C4-2B (cell line): ENCODE data around the gene STAB1.

ENCODE experiments used
- ZFX ChIP-seq: fragments of 450-650 bp; IDR thresholded peaks from 2 replicates; pipeline ENCODE4 v1.6.1; 2017
- TF ChIP-seq, protein P1 (sequence below): fragments of 450-650 bp; conservative IDR thresholded peaks from 2 replicates; pipeline ENCODE4 v1.5.1; 2017; ENCODE audit warnings: mild to moderate bottlenecking

DNA sequence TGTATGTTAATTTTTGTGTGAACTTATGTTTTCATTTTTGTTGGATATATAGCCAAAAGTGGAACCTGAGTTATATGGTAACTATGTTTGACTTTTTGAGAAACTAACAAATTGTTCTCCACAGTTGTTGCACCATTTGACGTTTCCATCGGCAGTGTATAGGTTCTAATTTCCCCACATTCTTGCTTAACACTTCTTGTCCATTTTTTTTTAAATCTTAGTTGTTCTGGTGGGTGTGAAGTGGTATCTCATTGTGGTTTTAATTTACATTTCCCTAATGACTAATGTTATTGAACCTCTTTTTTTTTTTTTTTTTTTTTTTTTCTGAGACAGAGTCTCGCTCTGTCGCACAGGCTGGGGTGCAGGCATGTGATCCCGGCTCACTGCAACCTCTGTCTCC, 31.7 kb upstream of the STAB1 start:
- TF ChIP-seq, protein P1, sequence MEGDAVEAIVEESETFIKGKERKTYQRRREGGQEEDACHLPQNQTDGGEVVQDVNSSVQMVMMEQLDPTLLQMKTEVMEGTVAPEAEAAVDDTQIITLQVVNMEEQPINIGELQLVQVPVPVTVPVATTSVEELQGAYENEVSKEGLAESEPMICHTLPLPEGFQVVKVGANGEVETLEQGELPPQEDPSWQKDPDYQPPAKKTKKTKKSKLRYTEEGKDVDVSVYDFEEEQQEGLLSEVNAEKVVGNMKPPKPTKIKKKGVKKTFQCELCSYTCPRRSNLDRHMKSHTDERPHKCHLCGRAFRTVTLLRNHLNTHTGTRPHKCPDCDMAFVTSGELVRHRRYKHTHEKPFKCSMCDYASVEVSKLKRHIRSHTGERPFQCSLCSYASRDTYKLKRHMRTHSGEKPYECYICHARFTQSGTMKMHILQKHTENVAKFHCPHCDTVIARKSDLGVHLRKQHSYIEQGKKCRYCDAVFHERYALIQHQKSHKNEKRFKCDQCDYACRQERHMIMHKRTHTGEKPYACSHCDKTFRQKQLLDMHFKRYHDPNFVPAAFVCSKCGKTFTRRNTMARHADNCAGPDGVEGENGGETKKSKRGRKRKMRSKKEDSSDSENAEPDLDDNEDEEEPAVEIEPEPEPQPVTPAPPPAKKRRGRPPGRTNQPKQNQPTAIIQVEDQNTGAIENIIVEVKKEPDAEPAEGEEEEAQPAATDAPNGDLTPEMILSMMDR, result no peak
- no peak for TF ChIP-seq ZFX
